Lower lobe of right lung (tissue), 2 donors: ENCODE results near the gene CLASRP. TPM values are rescaled to one million over a fixed set of nuclear protein-coding genes. Genes with fewer than 3 reads are reported as not detected.
A peak's percentile ranks its signal among the peaks of the same experiment; 100 is the strongest.

Source experiments
- ATAC-seq, 2 donors: fragments of 200-7000 bp; cut with Tn5 transposase; one replicate each; pipeline ENCODE4 v1.9.1; 2020 to 2022; ENCODE audit warnings: mild to moderate bottlenecking in 2 of 2, moderate library complexity in 2 of 2
- DNase-seq: peaks from one replicate; pipeline ENCODE4 v3.0.0-alpha.2; 2020
- H3K27ac ChIP-seq: fragments of 200-600 bp; one replicate; pipeline ENCODE4 v1.8.0; 2022
- H3K27me3 ChIP-seq: fragments of 200-600 bp; one replicate; pipeline ENCODE4 v1.8.0; 2022; ENCODE audit warnings: low read depth
- H3K36me3 ChIP-seq: fragments of 200-600 bp; one replicate; pipeline ENCODE4 v1.8.0; 2022; ENCODE audit warnings: mild to moderate bottlenecking
- H3K4me1 ChIP-seq: fragments of 200-600 bp; one replicate; pipeline ENCODE4 v1.8.0; 2022
- H3K4me3 ChIP-seq: fragments of 200-600 bp; one replicate; pipeline ENCODE4 v1.8.0; 2022; ENCODE audit warnings: mild to moderate bottlenecking
- H3K9me3 ChIP-seq: fragments of 200-600 bp; one replicate; pipeline ENCODE4 v1.8.0; 2022
- intact Hi-C: fragments of 100-400 bp; cut with DNase I; formaldehyde crosslinking; loops from one replicate; pipeline ENCODE4 v1.11.0; 2022
- long read RNA-seq: library from polyadenylated mRNA; unstranded; transcript quantifications from one replicate; pipeline ENCODE4 v2.0.0, GENCODE V29; 2021
- total RNA-seq: library from RNA; stranded (reverse); fragmentation: NEBNext Ultra II Directional; extraction: Animal tissue kit (Norgen Biotek cat#: 25700); gene quantifications from one replicate; pipeline ENCODE4 v1.2.1, GENCODE V29; 2021
- TF ChIP-seq, protein P1 (sequence below): fragments of 200-600 bp; IDR thresholded peaks from one replicate; pipeline ENCODE4 v1.8.0; 2022; ENCODE audit warnings: antibody characterized with exemption, mild to moderate bottlenecking
- donor health status: DM: no; HTN: yes; CAD: no; lungs with severe emphysema.

CLASRP gene, protein sequence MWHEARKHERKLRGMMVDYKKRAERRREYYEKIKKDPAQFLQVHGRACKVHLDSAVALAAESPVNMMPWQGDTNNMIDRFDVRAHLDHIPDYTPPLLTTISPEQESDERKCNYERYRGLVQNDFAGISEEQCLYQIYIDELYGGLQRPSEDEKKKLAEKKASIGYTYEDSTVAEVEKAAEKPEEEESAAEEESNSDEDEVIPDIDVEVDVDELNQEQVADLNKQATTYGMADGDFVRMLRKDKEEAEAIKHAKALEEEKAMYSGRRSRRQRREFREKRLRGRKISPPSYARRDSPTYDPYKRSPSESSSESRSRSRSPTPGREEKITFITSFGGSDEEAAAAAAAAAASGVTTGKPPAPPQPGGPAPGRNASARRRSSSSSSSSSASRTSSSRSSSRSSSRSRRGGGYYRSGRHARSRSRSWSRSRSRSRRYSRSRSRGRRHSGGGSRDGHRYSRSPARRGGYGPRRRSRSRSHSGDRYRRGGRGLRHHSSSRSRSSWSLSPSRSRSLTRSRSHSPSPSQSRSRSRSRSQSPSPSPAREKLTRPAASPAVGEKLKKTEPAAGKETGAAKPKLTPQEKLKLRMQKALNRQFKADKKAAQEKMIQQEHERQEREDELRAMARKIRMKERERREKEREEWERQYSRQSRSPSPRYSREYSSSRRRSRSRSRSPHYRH
- total RNA-seq: 71.7 TPM
- long read RNA-seq, partial matches to known transcripts: 13 of 45 reads
- long read RNA-seq, other reads (novel, unspliced or antisense): 21 of 45 reads

DNA sequence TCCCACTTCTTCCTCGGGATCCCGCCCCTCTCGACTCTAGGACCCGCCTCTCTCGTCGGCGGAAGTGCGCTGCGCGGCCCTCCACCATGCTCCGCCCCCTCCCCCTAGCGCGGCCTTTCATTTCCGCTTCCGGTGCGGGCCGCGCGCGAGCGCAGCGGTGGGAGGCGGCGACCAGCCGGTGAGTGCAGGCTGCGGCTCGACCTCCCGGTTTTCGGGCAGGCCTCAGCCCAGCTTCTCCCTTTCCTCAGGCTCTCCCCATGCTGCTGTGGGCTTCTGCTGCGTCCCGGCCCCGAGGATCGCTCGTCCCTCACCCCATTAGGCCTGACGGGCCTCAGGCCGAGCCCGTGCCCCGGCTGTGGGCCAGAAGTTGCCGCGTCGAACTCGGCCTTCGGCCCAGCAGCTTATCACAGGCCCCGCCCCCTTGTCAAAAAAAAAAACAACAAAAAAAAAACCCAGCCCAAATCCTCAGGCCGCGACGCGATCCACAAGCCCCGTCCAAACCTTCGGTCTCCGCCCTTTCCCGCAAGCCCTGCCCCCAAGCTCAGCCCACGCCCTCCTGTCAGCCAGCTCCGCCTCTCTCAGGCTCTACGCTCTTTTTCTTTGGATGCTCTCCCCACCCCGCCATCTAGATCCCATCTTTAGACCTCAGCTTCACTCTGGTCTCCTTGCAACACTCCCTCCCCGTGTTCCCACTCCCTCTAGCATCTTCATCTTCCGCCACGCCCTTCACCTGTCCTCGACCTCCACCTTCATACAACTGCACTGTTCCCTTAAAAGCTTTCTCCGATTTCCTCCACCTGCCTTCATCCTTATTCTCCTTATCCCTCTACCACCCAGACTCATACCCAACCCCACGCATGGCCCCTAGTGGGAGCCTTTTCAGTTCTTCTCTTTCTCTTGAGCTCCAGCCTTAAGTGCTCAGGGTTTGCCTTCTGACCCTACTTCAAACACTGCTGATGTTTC lies at the start of gene CLASRP:
Gene CLASRP, plus strand, starts transcription at position 115 of the 963 bp plus-strand sequence. CDS start 1,168 bp downstream, outside the sequence.
- peak; percentile 93 for DNase-seq
- Histone ChIP-seq H3K4me3 (peak within 1 kb of the TSS; percentile 98), H3K27me3 (no peaks in the 10 kb centered on the region), H3K36me3 (peaks cover 69% of the 10 kb centered on the region), H3K4me1 (peaks cover 36% of the 10 kb centered on the region), H3K9me3 (no peaks in the 10 kb centered on the region), H3K27ac (peak within 1 kb of the TSS; percentile 98)
- intact Hi-C loops: no loop called here
- peak; percentile 97 to 99 for ATAC-seq
- TF ChIP-seq, protein P1, sequence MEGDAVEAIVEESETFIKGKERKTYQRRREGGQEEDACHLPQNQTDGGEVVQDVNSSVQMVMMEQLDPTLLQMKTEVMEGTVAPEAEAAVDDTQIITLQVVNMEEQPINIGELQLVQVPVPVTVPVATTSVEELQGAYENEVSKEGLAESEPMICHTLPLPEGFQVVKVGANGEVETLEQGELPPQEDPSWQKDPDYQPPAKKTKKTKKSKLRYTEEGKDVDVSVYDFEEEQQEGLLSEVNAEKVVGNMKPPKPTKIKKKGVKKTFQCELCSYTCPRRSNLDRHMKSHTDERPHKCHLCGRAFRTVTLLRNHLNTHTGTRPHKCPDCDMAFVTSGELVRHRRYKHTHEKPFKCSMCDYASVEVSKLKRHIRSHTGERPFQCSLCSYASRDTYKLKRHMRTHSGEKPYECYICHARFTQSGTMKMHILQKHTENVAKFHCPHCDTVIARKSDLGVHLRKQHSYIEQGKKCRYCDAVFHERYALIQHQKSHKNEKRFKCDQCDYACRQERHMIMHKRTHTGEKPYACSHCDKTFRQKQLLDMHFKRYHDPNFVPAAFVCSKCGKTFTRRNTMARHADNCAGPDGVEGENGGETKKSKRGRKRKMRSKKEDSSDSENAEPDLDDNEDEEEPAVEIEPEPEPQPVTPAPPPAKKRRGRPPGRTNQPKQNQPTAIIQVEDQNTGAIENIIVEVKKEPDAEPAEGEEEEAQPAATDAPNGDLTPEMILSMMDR: no peak

DNA sequence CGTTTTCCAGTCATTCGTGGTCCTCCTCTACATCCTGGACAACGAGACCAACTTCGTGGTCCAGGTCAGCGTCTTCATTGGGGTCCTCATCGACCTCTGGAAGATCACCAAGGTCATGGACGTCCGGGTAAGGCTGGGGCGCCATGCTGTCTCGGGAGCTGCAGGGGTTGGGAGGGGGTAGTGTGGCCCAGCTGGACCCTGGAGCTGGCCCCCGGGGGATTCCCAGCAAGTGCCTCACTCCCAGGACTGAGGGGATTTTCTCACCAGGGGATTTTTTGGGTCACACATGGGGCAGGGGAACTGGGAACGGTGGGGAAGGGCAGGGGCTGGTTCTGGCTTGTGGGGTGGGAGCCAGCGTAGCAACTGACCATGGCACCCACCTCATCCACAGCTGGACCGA lies 48.4 kb upstream of the CLASRP start:
- TF ChIP-seq, protein P1: no peak
- no peaks in the 10 kb centered on the region for H3K9me3 ChIP-seq
- H3K4me1 ChIP-seq: no peaks in the 10 kb centered on the region
- no peaks in the 10 kb centered on the region for H3K27me3 ChIP-seq
- H3K27ac ChIP-seq: no peak overlapping the region
- no peak overlapping the region for H3K4me3 ChIP-seq
- ATAC-seq (no peak), DNase-seq (no peak)
- intact Hi-C loops: no loop called here
- H3K36me3 ChIP-seq: peaks cover 76% of the 10 kb centered on the region

DNA sequence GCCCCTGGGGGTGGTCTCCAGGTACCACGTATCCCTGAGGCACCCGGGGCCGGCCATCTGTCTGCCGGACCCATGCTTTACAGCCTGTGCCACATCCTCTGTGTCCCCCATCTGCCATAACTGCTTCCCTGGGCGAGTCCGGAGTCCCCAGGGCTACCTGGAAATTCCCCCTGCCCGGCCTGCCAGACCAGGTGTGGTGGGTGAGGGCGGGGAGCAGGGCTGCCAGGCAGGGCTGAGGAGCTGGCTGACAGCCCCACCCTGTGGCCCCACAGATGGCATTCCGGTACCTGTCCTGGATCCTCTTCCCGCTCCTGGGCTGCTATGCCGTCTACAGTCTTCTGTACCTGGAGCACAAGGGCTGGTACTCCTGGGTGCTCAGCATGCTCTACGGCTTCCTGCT lies 47.9 kb upstream of the CLASRP start:
- Histone ChIP-seq H3K36me3 (peaks cover 71% of the 10 kb centered on the region), H3K9me3 (no peaks in the 10 kb centered on the region), H3K4me1 (no peaks in the 10 kb centered on the region), H3K27me3 (no peaks in the 10 kb centered on the region), H3K4me3 (no peak overlapping the region), H3K27ac (no peak overlapping the region)
- intact Hi-C loops: no loop called here
- TF ChIP-seq, protein P1: no peak
- ATAC-seq (no peak), DNase-seq (no peak)

DNA sequence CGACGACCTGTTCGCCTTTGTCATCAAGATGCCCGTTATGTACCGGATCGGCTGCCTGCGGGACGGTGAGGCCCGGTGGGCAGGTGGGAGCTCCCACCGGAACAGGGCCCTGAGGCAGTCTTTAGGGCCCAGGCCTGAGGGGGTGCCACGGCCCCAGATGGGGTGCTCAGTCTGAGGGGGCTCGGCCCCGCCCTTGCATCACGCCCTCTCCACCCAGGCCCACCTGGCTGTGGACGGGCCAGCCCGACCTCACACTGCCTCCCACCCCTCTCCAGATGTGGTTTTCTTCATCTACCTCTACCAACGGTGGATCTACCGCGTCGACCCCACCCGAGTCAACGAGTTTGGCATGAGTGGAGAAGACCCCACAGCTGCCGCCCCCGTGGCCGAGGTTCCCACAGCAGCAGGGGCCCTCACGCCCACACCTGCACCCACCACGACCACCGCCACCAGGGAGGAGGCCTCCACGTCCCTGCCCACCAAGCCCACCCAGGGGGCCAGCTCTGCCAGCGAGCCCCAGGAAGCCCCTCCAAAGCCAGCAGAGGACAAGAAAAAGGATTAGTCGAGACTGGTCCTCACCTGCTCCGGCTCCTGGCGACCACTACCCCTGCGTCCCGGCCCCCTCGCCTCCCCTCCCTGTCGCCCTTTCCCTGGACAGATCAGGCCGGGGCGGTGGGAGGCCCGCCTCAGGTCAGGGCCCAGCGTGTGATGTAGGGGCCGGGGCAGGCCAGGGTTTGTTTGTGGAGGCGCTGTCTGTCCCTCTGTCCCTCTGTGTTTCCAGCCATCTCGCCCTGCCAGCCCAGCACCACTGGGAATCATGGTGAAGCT lies 46.3 kb upstream of the CLASRP start:
- peaks cover 56% of the 10 kb centered on the region for H3K36me3 ChIP-seq
- intact Hi-C loops: no loop called here
- no peaks in the 10 kb centered on the region for H3K9me3 ChIP-seq
- DNase-seq (no peak), ATAC-seq (no peak)
- H3K4me1 ChIP-seq: no peaks in the 10 kb centered on the region
- H3K4me3 ChIP-seq: no peak overlapping the region
- no peaks in the 10 kb centered on the region for H3K27me3 ChIP-seq
- TF ChIP-seq, protein P1: no peak
- no peak overlapping the region for H3K27ac ChIP-seq
